Measurements from ENCODE around the gene RGR. TPM values are rescaled to one million over a fixed set of nuclear protein-coding genes. Genes with fewer than 3 reads are reported as not detected.

RGR gene
- total RNA-seq, 1 experiment from 2014 or later = not detected

- Histone ChIP-seq H3F3A (ENCODE audit: low read length, unreplicated experiment) (no peaks in the 10 kb centered on the region), H3K27ac (ENCODE audit: low read length) (no peak overlapping the region), H3K36me3 (ENCODE audit: low read depth, low read length) (no peaks in the 10 kb centered on the region), H3K4me1 (ENCODE audit: insufficient read depth, low read length) (no peaks in the 10 kb centered on the region), H2AFZ (ENCODE audit: low read length) (no peak overlapping the region), H3K4me2 (ENCODE audit: low read length) (no peak overlapping the region), H3K79me2 (ENCODE audit: low read length) (no peaks in the 10 kb centered on the region), H4K20me1 (ENCODE audit: low read length) (no peaks in the 10 kb centered on the region), H3K9ac (ENCODE audit: low read length) (no peak overlapping the region), H3K27me3 (ENCODE audit: low read length) (peaks cover 9% of the 10 kb centered on the region), H3K4me3 (ENCODE audit: low read length) (no peak overlapping the region), H3K9me3 (ENCODE audit: low read length) (no peaks in the 10 kb centered on the region), H3K9me2 (replicated peaks; ENCODE audit: low read length) (no peaks in the 10 kb centered on the region)
- DNase-seq (no peak), ATAC-seq (no peak)
- no peak for TF ChIP-seq EZH2 (IDR thresholded peaks at IDR 0.05; ENCODE audit: low read length, unreplicated experiment)
- no peak for TF ChIP-seq EZH2phosphoT487 (IDR thresholded peaks at IDR 0.05; ENCODE audit: borderline replicate concordance, low read length)
- no peak for TF ChIP-seq CTCF (conservative IDR thresholded peaks at IDR 0.05; ENCODE audit: low read depth, low read length)
- POLR2A ChIA-PET (ENCODE audit: unreplicated experiment) = no interaction called here
- no TSS peak for BruUV-seq (replicated peaks)
- intact Hi-C loops (cut with micrococcal nuclease) = no loop called here
- CTCF ChIA-PET = no interaction called here
These were observed 22.9 kb upstream of the RGR start for GRCh38 chr10:84221916-84222315.

- intact Hi-C loops (cut with micrococcal nuclease) = no loop called here
- Histone ChIP-seq H3K9me2 (replicated peaks; ENCODE audit: low read length) (no peaks in the 10 kb centered on the region), H3K9ac (ENCODE audit: low read length) (no peak overlapping the region), H3K79me2 (ENCODE audit: low read length) (no peaks in the 10 kb centered on the region), H3K4me2 (ENCODE audit: low read length) (no peak overlapping the region), H3F3A (ENCODE audit: low read length, unreplicated experiment) (no peaks in the 10 kb centered on the region), H3K4me3 (ENCODE audit: low read length) (no peak overlapping the region), H3K4me1 (ENCODE audit: insufficient read depth, low read length) (no peaks in the 10 kb centered on the region), H3K27ac (ENCODE audit: low read length) (no peak overlapping the region), H2AFZ (ENCODE audit: low read length) (no peak overlapping the region), H3K36me3 (ENCODE audit: low read depth, low read length) (no peaks in the 10 kb centered on the region), H4K20me1 (ENCODE audit: low read length) (no peaks in the 10 kb centered on the region), H3K9me3 (ENCODE audit: low read length) (no peaks in the 10 kb centered on the region), H3K27me3 (ENCODE audit: low read length) (peaks cover 9% of the 10 kb centered on the region)
- no peak for TF ChIP-seq EZH2phosphoT487 (IDR thresholded peaks at IDR 0.05; ENCODE audit: borderline replicate concordance, low read length)
- TF ChIP-seq CTCF (conservative IDR thresholded peaks at IDR 0.05; ENCODE audit: low read depth, low read length) = no peak
- TF ChIP-seq EZH2 (IDR thresholded peaks at IDR 0.05; ENCODE audit: low read length, unreplicated experiment) = no peak
- DNase-seq (no peak), ATAC-seq (no peak)
- no TSS peak for BruUV-seq (replicated peaks)
- ChIA-PET POLR2A (ENCODE audit: unreplicated experiment) (no interaction called here), CTCF (no interaction called here)
These were observed 20.3 kb upstream of the RGR start for GRCh38 chr10:84224411-84225028.

- Histone ChIP-seq H3K36me3 (ENCODE audit: low read depth, low read length) (no peaks in the 10 kb centered on the region), H4K20me1 (ENCODE audit: low read length) (no peaks in the 10 kb centered on the region), H3K27ac (ENCODE audit: low read length) (no peak within 1 kb of the TSS), H3K9me2 (replicated peaks; ENCODE audit: low read length) (no peaks in the 10 kb centered on the region), H2AFZ (ENCODE audit: low read length) (no peak within 1 kb of the TSS), H3K4me3 (ENCODE audit: low read length) (no peak within 1 kb of the TSS), H3F3A (ENCODE audit: low read length, unreplicated experiment) (no peaks in the 10 kb centered on the region), H3K9ac (ENCODE audit: low read length) (no peak within 1 kb of the TSS), H3K4me2 (ENCODE audit: low read length) (no peak within 1 kb of the TSS), H3K79me2 (ENCODE audit: low read length) (no peaks in the 10 kb centered on the region), H3K27me3 (ENCODE audit: low read length) (peaks cover 11% of the 10 kb centered on the region), H3K4me1 (ENCODE audit: insufficient read depth, low read length) (no peaks in the 10 kb centered on the region), H3K9me3 (ENCODE audit: low read length) (no peaks in the 10 kb centered on the region)
- no peak for DNase-seq
- TF ChIP-seq EZH2phosphoT487 (IDR thresholded peaks at IDR 0.05; ENCODE audit: borderline replicate concordance, low read length) (no peak), CTCF (conservative IDR thresholded peaks at IDR 0.05; ENCODE audit: low read depth, low read length) (no peak), EZH2 (IDR thresholded peaks at IDR 0.05; ENCODE audit: low read length, unreplicated experiment) (no peak)
- POLR2A ChIA-PET (ENCODE audit: unreplicated experiment) = no interaction called here
- CTCF ChIA-PET = no interaction called here
- intact Hi-C loops (cut with micrococcal nuclease) = no loop called here
- ATAC-seq = no peak
- BruUV-seq (replicated peaks) = no TSS peak
These were observed 19.3 kb upstream of the RGR start, which contains the start of gene LRIT2 for GRCh38 chr10:84225427-84226173. LRIT2 (minus strand) TSS chr10:84225544; CDS start chr10:84225520, 24 bp downstream.

All from PC-3 (cell line).